Gastrocnemius medialis (tissue), 4 donors: ENCODE measurements around the gene TEP1.

ENCODE experiments used
- POLR2A ChIP-seq, 2 donors: fragments of 450-650 bp; IDR thresholded peaks; one replicate each; pipeline ENCODE4 v1.6.1; 2017; ENCODE audit warnings: antibody characterized with exemption in 2 of 2, mild to moderate bottlenecking in 2 of 2, moderate library complexity in 2 of 2
- TF ChIP-seq, protein P1 (sequence below), 5 experiments: fragments of 450-650 bp in 3 of 5; fragments of 200-600 bp in 2 of 5; sonication (generic) in 2 of 5; IDR thresholded peaks in 4 of 5; conservative IDR thresholded peaks in 1 of 5; 1 replicate in 4 of 5; 2 replicates in 1 of 5; pipeline ENCODE4 v1.5.1; 2016 to 2019; ENCODE audit warnings: antibody characterized with exemption in 5 of 5, mild to moderate bottlenecking in 3 of 5, moderate library complexity in 3 of 5

DNA sequence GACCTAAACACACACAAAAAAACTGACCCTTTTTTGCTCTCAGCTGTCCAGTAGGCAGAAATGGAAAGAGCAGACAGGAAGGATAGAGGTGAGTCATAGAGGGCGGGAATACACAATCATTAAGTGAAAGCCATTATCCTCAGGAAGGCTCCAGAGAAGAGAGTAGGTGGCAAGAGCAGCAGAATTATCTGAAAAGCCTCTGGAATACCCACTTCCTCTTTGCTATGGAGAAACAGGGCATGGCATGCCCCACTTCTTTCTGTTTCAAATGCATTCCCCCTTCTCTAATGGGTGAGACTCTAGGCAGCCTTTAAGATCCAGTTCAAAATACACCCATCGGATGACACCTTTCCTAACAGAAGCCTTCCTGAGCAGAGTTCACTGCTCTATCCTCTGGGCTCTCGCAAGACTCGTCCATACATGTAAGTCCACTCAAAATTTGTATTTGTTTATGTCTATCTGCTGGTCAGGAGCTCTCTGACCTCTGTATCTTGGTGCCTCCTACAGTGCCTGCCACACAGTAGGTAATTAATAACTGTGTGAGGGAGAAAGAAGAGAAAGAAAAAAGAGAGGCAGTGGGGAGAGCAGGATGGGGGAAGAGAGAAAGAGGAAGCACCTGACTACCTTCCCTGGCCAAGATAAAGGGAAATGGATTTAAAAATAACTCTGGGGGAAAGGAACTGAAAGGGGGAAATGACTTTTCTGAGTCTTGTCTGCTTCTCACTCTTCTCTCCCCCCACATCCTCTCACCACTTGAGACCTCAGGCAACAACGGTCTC is 14.1 kb upstream of the TEP1 start:
- TF ChIP-seq, protein P1, sequence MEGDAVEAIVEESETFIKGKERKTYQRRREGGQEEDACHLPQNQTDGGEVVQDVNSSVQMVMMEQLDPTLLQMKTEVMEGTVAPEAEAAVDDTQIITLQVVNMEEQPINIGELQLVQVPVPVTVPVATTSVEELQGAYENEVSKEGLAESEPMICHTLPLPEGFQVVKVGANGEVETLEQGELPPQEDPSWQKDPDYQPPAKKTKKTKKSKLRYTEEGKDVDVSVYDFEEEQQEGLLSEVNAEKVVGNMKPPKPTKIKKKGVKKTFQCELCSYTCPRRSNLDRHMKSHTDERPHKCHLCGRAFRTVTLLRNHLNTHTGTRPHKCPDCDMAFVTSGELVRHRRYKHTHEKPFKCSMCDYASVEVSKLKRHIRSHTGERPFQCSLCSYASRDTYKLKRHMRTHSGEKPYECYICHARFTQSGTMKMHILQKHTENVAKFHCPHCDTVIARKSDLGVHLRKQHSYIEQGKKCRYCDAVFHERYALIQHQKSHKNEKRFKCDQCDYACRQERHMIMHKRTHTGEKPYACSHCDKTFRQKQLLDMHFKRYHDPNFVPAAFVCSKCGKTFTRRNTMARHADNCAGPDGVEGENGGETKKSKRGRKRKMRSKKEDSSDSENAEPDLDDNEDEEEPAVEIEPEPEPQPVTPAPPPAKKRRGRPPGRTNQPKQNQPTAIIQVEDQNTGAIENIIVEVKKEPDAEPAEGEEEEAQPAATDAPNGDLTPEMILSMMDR (IDR thresholded peaks at IDR 0.05 in 4 of 5, conservative IDR thresholded peaks at IDR 0.05 in 1 of 5), result no peak
- no peak for TF ChIP-seq POLR2A (IDR thresholded peaks at IDR 0.05)
